K562 (cell line): ENCODE data around the gene HYOU1. TPM values are rescaled to one million over a fixed set of nuclear protein-coding genes. Genes with fewer than 3 reads are reported as not detected.
A peak's percentile ranks its signal among the peaks of the same experiment; 100 is the strongest.

ENCODE experiments used
- CTBP1 ChIP-seq: fragments of 450-650 bp; IDR thresholded peaks from 2 replicates; pipeline ENCODE4 v1.6.1; 2016; ENCODE audit warnings: borderline replicate concordance
- CXXC5 ChIP-seq: fragments of 250-450 bp; sonication (Bioruptor Pico); IDR thresholded peaks from 2 replicates; pipeline ENCODE4 v1.8.0; 2022; ENCODE audit warnings: inconsistent platforms, mild to moderate bottlenecking, moderate library complexity
- EP400 ChIP-seq: fragments of 450-650 bp; IDR thresholded peaks from 2 replicates; pipeline ENCODE4 v1.6.1; 2017; ENCODE audit warnings: antibody characterized with exemption, mild to moderate bottlenecking, moderate library complexity
- ETV5 ChIP-seq: sonication (generic); formaldehyde crosslinking; IDR thresholded peaks from 2 replicates; pipeline ENCODE4 v1.4.0; 2020; ENCODE audit warnings: low read depth, mild to moderate bottlenecking, missing genetic modification reagents
- GABPB1 ChIP-seq: sonication (generic); formaldehyde crosslinking; IDR thresholded peaks from 2 replicates; pipeline ENCODE4 v1.8.0; 2022; ENCODE audit warnings: mild to moderate bottlenecking, missing genetic modification reagents
- HDAC1 ChIP-seq, 2 experiments: fragments of 450-650 bp; IDR thresholded peaks; 2 replicates each; pipeline ENCODE4 v1.6.1; 2016 to 2017; ENCODE audit warnings: inconsistent platforms in 1 of 2, mild to moderate bottlenecking in 1 of 2, moderate library complexity in 1 of 2
- HDAC3 ChIP-seq: fragments of 450-650 bp; IDR thresholded peaks from 2 replicates; pipeline ENCODE4 v1.6.1; 2018; ENCODE audit warnings: borderline replicate concordance, mild to moderate bottlenecking, moderate library complexity; ENCODE audit not compliant: partially characterized antibody
- NCOR1 ChIP-seq: fragments of 450-650 bp; IDR thresholded peaks from 2 replicates; pipeline ENCODE4 v1.6.1; 2016; ENCODE audit warnings: mild to moderate bottlenecking, moderate library complexity
- POLR2AphosphoS2 ChIP-seq: IDR thresholded peaks from 2 replicates; pipeline ENCODE4 v1.6.1; 2012; ENCODE audit warnings: low read length, improper control_type of control experiment
- RAD21 ChIP-seq, 2 experiments: fragments of 250-450 bp in 1 of 2; fragments of 450-650 bp in 1 of 2; sonication (Bioruptor Pico) in 1 of 2; formaldehyde crosslinking in 1 of 2; IDR thresholded peaks in 1 of 2; conservative IDR thresholded peaks in 1 of 2; 2 replicates each; pipeline versions ENCODE4 v1.4.0 to v1.8.0; 2020 to 2022; ENCODE audit warnings: mild to moderate bottlenecking in 2 of 2, moderate library complexity in 1 of 2
- RB1 ChIP-seq: fragments of 450-650 bp; IDR thresholded peaks from 2 replicates; pipeline ENCODE4 v1.6.1; 2017; ENCODE audit warnings: low read depth, mild to moderate bottlenecking
- RCOR1 ChIP-seq, 2 experiments: IDR thresholded peaks; 2 replicates each; pipeline ENCODE4 v1.6.1; 2012; ENCODE audit warnings: low read depth in 2 of 2, low read length in 2 of 2, borderline replicate concordance in 1 of 2, improper control_type of control experiment in 1 of 2
- ZNF263 ChIP-seq: sonication (generic); formaldehyde crosslinking; IDR thresholded peaks from 2 replicates; pipeline ENCODE4 v1.8.0; 2022; ENCODE audit warnings: mild to moderate bottlenecking, missing genetic modification reagents, borderline replicate concordance
- polyA plus RNA-seq, 8 experiments: library from polyadenylated mRNA; depleted of rRNA in 4 of 8; stranded (reverse) in 5 of 8; unstranded in 3 of 8; fragments of >200 nt; fragmentation: Nextera tagmentation in 2 of 8; fragmentation: Illumina TruSeq in 1 of 8; extraction: Ambion mirVana in 2 of 8; extraction: Trizol in 1 of 8; gene quantifications; 2 replicates each; pipeline versions ENCODE4 v1.2.1 to v1.2.3, GENCODE V29; 2011 to 2014; ENCODE audit warnings: inconsistent platforms in 1 of 8, missing spikeins in 1 of 8
- total RNA-seq, 7 experiments: library from RNA; depleted of rRNA in 6 of 7; stranded (reverse); fragments of >200 nt in 6 of 7; fragmentation: Illumina TruSeq in 2 of 7; extraction: Trizol in 2 of 7; gene quantifications; 2 replicates each; pipeline versions ENCODE4 v1.2.1 to v1.2.3, GENCODE V29; 2011 to 2021; ENCODE audit warnings: low replicate concordance in 1 of 7
- TF ChIP-seq, protein P1 (sequence below), 2 experiments: fragments of 450-650 bp in 1 of 2; sonication (generic) in 1 of 2; formaldehyde crosslinking in 1 of 2; IDR thresholded peaks; 2 replicates each; pipeline versions ENCODE4 v1.7.1 to v1.9.0; 2016 to 2022; ENCODE audit warnings: inconsistent platforms in 1 of 2, mild to moderate bottlenecking in 1 of 2, missing genetic modification reagents in 1 of 2
- TF ChIP-seq, protein P2 (sequence below): fragments of 200-800 bp; sonication (Bioruptor generic); IDR thresholded peaks from 2 replicates; pipeline ENCODE4 v1.6.1; 2017; ENCODE audit warnings: missing genetic modification characterization, missing compliant biosample characterization

HYOU1 gene
- total and polyA plus RNA-seq, 9 of the 15 experiments (the other 6 are each of a cell fraction or from before 2014, with no cell fraction given): 19.5 to 197 (median 128) TPM

DNA sequence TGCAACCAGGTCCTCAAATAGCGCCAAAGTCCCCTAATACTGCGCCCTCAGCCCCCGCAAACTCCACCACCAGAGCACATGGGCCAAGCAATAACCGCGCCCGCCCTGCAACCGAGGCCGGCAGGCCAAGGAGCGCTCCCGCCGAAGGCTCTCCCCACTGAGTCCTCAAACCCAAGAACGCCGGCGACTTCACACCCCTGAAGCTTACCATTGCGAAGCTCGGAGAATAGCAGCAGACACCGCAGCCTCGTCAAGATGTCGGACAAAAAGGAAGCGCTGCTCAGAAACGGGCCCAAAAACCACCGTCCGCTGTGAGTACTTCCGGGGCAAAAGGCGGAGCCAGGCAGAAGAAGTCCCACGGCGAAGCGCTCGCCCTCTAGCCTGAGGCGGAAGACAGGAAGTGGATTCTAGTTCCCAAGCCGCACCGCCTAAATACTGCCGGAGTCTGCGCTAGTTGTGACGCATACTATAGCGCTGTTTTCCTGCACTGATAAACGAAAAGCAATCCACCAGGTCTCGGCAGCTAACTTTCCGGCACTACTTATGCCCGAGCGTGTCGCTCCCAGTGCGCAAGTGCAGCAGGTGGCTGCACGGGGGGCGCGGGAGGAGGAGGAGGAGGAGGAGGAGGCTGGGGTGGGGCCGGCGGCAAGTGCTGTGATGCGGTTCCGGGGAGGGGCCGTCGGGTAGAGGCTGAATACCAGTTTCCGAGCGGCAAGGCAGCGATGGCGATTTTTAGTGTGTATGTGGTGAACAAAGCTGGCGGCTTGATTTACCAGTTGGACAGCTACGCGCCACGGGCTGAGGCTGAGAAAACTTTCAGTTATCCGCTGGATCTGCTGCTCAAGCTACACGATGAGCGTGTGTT lies 38.7 kb downstream of the HYOU1 start, which contains the start of the genes RPS25 and TRAPPC4 (continued):
- TF ChIP-seq NCOR1 (peak; percentile 42; the same call in 1 of the 2 replicates), CTBP1 (peak; percentile 79), ZNF263 (CRISPR knock-in tag) (peak; percentile 97), RAD21 (CRISPR knock-in tag; conservative IDR thresholded peaks at IDR 0.05 in 1 of 2, IDR thresholded peaks at IDR 0.05 in 1 of 2) (no peak), RCOR1 (IDR thresholded peaks at IDR 0.05; ENCODE audit: borderline replicate concordance in 1 of 2, low read depth in 2 of 2, low read length in 2 of 2) (peak in 1 of 2 experiments; percentile 19; a peak in 1 of 4 replicates), ETV5 (CRISPR knock-in tag) (peak; percentile 46; the same call in 1 of the 2 replicates), GABPB1 (CRISPR knock-in tag) (peak; percentile 99), RB1 (peak; percentile 11; the same call in 1 of the 2 replicates), CXXC5 (CRISPR knock-in tag) (peak; percentile 89), HDAC3 (peak; percentile 22), HDAC1 (IDR thresholded peaks at IDR 0.05) (peak in 1 of 2 experiments; percentile 82; a peak in 2 of 4 replicates), POLR2AphosphoS2 (no peak; the same call in 1 of the 2 replicates), EP400 (peak; percentile 100)
- TF ChIP-seq, protein P1, sequence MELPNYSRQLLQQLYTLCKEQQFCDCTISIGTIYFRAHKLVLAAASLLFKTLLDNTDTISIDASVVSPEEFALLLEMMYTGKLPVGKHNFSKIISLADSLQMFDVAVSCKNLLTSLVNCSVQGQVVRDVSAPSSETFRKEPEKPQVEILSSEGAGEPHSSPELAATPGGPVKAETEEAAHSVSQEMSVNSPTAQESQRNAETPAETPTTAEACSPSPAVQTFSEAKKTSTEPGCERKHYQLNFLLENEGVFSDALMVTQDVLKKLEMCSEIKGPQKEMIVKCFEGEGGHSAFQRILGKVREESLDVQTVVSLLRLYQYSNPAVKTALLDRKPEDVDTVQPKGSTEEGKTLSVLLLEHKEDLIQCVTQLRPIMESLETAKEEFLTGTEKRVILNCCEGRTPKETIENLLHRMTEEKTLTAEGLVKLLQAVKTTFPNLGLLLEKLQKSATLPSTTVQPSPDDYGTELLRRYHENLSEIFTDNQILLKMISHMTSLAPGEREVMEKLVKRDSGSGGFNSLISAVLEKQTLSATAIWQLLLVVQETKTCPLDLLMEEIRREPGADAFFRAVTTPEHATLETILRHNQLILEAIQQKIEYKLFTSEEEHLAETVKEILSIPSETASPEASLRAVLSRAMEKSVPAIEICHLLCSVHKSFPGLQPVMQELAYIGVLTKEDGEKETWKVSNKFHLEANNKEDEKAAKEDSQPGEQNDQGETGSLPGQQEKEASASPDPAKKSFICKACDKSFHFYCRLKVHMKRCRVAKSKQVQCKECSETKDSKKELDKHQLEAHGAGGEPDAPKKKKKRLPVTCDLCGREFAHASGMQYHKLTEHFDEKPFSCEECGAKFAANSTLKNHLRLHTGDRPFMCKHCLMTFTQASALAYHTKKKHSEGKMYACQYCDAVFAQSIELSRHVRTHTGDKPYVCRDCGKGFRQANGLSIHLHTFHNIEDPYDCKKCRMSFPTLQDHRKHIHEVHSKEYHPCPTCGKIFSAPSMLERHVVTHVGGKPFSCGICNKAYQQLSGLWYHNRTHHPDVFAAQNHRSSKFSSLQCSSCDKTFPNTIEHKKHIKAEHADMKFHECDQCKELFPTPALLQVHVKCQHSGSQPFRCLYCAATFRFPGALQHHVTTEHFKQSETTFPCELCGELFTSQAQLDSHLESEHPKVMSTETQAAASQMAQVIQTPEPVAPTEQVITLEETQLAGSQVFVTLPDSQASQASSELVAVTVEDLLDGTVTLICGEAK (IDR thresholded peaks at IDR 0.05): peak; percentile 99
- TF ChIP-seq, protein P1 (CRISPR knock-in tag; IDR thresholded peaks at IDR 0.05): no peak
- TF ChIP-seq, protein P2, sequence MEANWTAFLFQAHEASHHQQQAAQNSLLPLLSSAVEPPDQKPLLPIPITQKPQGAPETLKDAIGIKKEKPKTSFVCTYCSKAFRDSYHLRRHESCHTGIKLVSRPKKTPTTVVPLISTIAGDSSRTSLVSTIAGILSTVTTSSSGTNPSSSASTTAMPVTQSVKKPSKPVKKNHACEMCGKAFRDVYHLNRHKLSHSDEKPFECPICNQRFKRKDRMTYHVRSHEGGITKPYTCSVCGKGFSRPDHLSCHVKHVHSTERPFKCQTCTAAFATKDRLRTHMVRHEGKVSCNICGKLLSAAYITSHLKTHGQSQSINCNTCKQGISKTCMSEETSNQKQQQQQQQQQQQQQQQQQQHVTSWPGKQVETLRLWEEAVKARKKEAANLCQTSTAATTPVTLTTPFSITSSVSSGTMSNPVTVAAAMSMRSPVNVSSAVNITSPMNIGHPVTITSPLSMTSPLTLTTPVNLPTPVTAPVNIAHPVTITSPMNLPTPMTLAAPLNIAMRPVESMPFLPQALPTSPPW: peak; percentile 86
